ENCODE measurements around the gene TBC1D9. TPM values are rescaled to one million over a fixed set of nuclear protein-coding genes. Genes with fewer than 3 reads are reported as not detected.
A peak's percentile ranks its signal among the peaks of the same experiment; 100 is the strongest.

TBC1D9 gene
- total RNA-seq, 2 donors from 2014 or later: 0.05 to 0.33 TPM

DNA sequence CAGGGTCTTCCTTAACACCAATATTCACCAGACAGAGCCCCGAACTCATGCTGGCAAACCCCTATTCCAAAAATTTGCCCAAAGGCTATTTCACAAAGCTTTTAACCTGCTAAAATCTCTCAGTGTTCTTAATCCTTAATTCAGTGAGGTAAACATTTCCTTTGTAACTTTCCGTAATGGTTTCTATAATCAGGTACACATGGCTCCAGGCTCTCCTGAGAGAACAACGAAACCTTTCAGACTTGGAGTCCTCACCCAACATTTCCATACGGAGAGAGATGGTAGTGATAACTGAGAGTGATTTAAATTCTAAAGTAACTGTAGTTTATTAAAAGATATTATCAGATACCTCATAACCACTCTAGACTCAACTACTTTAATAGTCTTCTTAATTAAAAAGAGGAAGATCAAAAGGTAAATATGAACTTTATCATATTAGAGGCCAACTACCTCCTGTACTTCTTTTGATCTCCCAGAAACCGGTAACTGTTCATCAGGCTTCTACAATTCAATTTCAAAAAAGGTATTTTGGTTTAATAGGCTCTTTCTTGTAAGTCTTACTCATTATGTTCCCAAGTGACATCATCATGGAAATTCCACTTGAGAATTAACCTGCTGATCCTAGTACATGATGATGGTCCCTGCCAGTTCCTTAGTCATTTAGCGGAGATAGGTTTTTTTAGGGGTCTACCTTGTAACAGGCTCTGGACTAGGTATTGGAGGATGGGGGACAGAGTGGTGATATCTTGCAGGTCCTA, 96.1 kb downstream of the TBC1D9 start:
- no peaks in the 10 kb centered on the region for H3K9me3 Mint-ChIP-seq
- peaks cover 6 to 33% of the 10 kb centered on the region in 2 donors for H3K27me3 Mint-ChIP-seq
- H3K4me3 Mint-ChIP-seq: no peak overlapping the region
- DNase-seq (ENCODE audit: low spot score) (no peak), ATAC-seq (no peak)
- H3K36me3 Mint-ChIP-seq: no peaks in the 10 kb centered on the region
- no peak overlapping the region for H3K27ac Mint-ChIP-seq
- H3K4me1 Mint-ChIP-seq (ENCODE audit: low read depth in 2 of 2): peaks cover 0 to 4% of the 10 kb centered on the region in 2 donors

DNA sequence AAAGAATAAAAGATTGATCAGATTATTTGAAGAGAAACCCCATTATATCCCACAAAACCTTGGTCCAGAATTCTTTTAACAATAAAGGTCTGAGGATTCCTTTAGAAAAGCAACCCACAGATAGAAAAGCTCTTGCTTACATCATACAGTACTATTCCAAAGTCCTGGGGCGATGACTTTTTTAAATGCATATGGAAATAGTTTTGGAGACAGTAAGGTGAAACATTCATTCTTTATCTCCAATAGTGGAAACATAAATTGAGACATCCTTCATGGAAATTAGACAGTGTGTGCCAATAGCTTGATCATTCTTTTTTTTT, 101.7 kb downstream of the TBC1D9 start:
- ATAC-seq: no peak
- Mint-ChIP-seq H3K36me3 (no peaks in the 10 kb centered on the region), H3K9me3 (no peaks in the 10 kb centered on the region), H3K4me1 (ENCODE audit: low read depth in 2 of 2) (peaks cover 0 to 4% of the 10 kb centered on the region in 2 donors), H3K27me3 (peaks cover 6 to 8% of the 10 kb centered on the region in 2 donors), H3K27ac (no peak overlapping the region), H3K4me3 (no peak overlapping the region)
- no peak for DNase-seq (ENCODE audit: low spot score)

DNA sequence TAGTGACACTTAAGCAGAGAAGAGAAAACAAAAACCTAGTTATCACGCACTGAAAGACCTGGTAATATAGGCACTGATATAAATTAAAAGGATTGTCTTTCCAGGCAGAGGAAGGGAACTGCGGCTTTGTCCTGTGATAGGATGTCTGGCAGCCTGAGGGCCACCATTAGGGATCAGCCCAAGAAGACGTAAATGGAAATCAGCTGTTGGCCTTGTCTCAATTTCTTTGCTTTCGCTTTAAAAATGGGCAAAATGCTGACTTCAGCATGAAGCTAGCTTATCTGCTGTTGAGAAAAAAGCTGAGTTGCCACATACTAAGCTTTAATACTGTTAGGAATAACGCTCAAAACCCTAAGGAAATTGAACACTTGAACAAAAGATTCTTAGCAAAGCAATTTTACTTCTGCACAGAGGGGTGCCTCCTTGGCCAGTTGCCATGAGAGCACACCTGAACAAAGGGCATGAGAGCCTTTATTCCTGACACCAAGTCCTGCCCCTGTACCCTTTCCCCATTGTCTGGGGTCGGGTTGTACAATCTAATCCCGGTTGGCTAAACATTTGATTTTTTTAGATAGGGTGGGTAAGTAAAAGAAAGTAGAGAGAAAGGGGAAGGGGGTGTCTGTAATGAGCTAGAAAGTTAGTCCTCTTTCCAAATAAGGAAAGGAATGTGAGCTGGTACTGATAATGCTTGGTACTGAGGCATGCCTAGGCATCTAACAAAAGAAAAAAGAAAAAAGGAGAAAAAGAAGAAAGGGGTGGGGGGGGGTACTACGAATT, 102.3 kb downstream of the TBC1D9 start:
- H3K36me3 Mint-ChIP-seq: no peaks in the 10 kb centered on the region
- H3K27me3 Mint-ChIP-seq: peaks cover 8 to 9% of the 10 kb centered on the region in 2 donors
- no peaks in the 10 kb centered on the region for H3K9me3 Mint-ChIP-seq
- no peak for ATAC-seq
- no peak overlapping the region for H3K27ac Mint-ChIP-seq
- H3K4me3 Mint-ChIP-seq: no peak overlapping the region
- H3K4me1 Mint-ChIP-seq (ENCODE audit: low read depth in 2 of 2): peaks cover 0 to 4% of the 10 kb centered on the region in 2 donors
- DNase-seq (ENCODE audit: low spot score): no peak

DNA sequence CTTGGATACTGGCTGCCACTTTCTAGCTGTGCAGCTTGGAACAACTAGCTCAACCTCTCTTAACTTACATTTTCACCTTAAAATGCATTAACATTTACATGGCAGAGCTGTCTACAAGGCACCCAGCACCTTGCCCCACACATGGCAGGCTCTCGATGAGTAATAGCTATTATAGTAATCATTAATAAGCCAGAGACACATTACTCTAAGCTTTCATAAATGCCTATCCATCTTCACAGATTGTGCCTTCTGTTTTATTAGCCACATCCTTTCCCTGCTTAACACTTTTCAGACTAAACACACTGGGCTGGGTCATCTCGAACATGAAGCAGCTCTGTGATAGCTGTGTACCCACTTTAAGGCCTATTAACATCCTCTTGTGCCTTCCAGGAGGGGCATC, 103.6 kb downstream of the TBC1D9 start:
- no peak for ATAC-seq
- Mint-ChIP-seq H3K4me1 (ENCODE audit: low read depth in 2 of 2) (peaks cover 0 to 4% of the 10 kb centered on the region in 2 donors), H3K27me3 (peaks cover 11 to 14% of the 10 kb centered on the region in 2 donors), H3K4me3 (no peak overlapping the region), H3K36me3 (no peaks in the 10 kb centered on the region), H3K9me3 (no peaks in the 10 kb centered on the region), H3K27ac (no peak overlapping the region)
- no peak for DNase-seq (ENCODE audit: low spot score)

DNA sequence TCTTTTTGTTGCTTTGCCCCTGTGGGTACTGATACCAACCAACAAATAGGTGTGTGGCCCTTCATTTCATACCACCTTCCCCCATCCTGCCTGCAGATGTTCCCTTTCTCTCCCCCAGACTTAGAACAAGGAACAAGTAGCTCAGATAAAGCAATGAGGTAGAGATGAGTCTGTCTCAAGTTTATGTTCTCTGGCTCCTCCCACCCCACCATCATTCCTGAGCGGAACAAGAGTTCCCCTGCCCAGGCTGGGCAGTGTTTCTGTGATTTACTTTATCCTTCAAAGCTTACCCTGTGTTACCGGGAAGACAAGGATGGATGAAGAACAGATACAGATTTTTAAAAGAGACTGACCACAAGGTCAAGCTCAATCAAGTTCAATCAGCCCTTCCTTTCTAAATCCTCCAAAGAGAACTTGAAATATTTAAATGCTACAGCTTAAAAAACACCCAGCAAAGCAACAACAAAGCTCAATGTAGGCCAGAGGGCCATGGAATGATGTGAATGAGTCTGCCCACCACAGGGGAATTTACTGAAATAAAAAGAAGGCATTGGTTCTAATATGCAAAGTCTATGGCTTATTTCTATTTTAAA, 107.4 kb downstream of the TBC1D9 start:
- Mint-ChIP-seq H3K9me3 (no peaks in the 10 kb centered on the region), H3K27ac (no peak overlapping the region), H3K4me3 (no peak overlapping the region), H3K4me1 (ENCODE audit: low read depth in 2 of 2) (no peaks in the 10 kb centered on the region), H3K27me3 (peaks cover 14 to 16% of the 10 kb centered on the region in 2 donors), H3K36me3 (no peaks in the 10 kb centered on the region)
- DNase-seq (ENCODE audit: low spot score): no peak
- no peak for ATAC-seq

DNA sequence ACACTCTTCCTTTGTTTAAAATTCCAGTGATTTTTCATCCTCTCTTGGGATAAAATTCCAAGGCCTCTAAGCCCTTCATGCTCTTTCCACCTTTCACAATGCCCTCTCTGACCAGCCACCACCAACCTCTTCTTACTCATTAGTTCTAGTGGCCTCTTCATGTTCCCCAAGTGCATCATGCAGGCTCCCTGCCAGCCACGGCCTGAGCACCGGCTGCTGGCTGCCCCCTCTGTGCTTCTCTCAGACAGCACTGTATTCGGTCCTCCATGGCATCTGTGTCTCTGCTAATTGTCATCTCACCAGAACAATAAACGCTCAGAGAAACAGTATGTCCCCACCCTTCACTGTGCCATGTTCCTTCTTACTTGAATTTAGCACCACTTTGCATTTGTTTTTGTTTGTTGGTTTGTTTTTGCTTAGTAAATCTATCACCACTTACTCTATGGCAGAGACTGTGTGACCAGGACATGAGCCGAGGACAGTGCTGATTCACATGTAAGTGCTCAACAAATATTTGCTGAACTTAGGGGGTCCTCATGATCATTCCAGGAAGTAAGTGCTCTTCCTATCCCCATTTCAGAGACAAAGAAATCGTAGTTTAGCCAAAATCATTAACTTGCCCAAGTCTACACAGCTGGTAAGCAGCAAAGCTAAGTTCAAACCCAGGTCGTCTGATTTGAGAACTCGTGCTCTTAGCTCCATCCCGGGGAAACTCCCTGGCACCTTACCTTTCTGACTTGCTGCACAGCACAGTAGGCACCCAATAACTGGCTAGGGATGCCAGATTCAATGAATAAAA, 110.4 kb downstream of the TBC1D9 start:
- DNase-seq (ENCODE audit: low spot score) (no peak), ATAC-seq (no peak)
- H3K27ac Mint-ChIP-seq: no peak overlapping the region
- peaks cover 14 to 16% of the 10 kb centered on the region in 2 donors for H3K27me3 Mint-ChIP-seq
- H3K36me3 Mint-ChIP-seq: no peaks in the 10 kb centered on the region
- H3K4me3 Mint-ChIP-seq: no peak overlapping the region
- H3K9me3 Mint-ChIP-seq: no peaks in the 10 kb centered on the region
- H3K4me1 Mint-ChIP-seq (ENCODE audit: low read depth in 2 of 2): peaks cover 0 to 5% of the 10 kb centered on the region in 2 donors

DNA sequence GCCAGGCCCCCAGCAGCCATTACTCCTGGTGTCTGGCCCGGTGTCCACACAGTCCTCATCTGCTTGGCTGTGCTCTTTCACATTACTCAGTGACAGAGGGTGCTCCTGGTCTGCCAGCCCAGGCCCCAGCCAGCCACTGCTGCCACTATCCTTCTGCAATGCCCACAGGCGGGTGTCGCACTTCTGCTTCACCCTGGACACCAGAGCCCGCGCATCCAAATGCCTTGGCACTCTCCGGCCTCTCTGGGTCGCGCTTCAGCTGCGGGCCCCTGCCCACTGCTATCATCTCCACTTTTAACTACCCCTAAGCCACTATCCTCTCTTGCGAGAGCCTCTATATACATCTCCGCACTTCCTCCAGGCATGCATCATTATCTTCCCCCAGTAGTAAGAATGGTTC, 111.0 kb downstream of the TBC1D9 start:
- no peak for DNase-seq (ENCODE audit: low spot score)
- Mint-ChIP-seq H3K9me3 (no peaks in the 10 kb centered on the region), H3K36me3 (no peaks in the 10 kb centered on the region), H3K4me1 (ENCODE audit: low read depth in 2 of 2) (peaks cover 0 to 5% of the 10 kb centered on the region in 2 donors), H3K4me3 (no peak overlapping the region), H3K27me3 (peaks cover 14 to 16% of the 10 kb centered on the region in 2 donors), H3K27ac (no peak overlapping the region)
- no peak for ATAC-seq

DNA sequence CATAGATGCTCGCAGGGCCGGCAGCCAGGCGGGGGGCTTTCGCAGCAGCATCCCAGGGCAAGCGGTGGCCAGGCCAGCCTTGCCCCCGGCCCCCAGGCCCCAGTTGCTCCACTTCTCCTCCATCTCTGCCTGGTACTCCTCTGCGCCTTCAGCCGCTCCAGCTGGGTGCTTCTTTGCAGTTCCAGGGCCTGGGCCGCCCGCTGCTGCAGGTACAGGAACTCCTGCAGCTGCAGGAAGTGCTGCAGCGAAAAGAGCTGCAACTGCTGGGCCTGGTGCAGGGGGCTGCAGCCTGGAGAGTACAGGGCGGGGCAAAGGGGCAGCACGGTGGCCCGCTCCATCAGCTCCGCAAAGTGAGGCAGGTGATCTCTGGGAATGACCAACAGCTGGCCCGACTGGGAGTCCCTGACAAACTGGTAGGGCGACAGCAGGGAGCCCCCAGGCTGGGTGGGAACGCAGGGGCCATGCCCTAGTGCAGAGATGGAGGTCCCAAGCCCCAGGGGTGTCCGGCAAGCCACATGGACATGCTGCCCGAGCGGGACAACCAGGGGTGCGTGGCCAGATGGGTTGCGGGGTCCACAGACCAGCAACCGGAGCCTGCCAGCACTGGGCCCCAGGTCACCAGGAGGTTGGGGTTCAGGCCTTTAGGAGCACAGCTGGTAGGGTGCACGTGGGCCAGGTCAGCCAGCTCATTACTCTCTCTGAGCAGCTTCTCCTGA, 111.6 kb downstream of the TBC1D9 start:
- no peak overlapping the region for H3K27ac Mint-ChIP-seq

DNA sequence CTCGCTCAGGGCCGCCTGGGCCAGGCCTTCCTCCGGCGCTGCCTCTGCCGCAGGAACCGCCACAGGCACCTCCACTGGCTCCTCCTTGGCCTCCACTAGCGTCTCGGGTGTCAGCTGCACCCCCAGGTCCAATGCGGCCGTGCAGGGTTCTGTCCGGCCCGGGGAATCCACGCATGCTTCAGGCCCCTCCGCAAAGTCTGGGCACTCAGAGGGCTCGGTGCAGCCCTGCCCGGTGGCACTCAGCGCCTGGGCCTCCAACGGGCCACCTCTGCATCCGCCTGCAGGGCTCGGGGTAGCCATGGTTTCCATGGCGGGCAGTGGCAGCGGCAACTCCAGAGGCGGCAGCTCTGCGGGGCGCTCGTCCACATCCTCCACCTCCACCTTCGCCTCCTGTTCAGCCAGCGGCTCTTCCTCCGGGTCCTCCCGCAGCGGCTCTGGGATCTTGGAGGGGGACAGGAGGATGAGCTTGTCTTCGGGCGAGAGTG, 112.6 kb downstream of the TBC1D9 start:
- Mint-ChIP-seq H3K9me3 (no peaks in the 10 kb centered on the region), H3K36me3 (no peaks in the 10 kb centered on the region), H3K4me1 (ENCODE audit: low read depth in 2 of 2) (peaks cover 0 to 5% of the 10 kb centered on the region in 2 donors), H3K4me3 (no peak overlapping the region), H3K27ac (no peak overlapping the region), H3K27me3 (peaks cover 10 to 15% of the 10 kb centered on the region in 2 donors)
- DNase-seq (ENCODE audit: low spot score) (no peak), ATAC-seq (no peak)

More for the DNA sequence above, 111.6 kb downstream of the TBC1D9 start:
- Mint-ChIP-seq H3K4me3 (no peak overlapping the region), H3K9me3 (no peaks in the 10 kb centered on the region), H3K36me3 (no peaks in the 10 kb centered on the region), H3K4me1 (ENCODE audit: low read depth in 2 of 2) (peaks cover 0 to 5% of the 10 kb centered on the region in 2 donors), H3K27me3 (peaks cover 14 to 16% of the 10 kb centered on the region in 2 donors)
- no peak for ATAC-seq
- peak; percentile 61 for DNase-seq (ENCODE audit: low spot score)

DNA sequence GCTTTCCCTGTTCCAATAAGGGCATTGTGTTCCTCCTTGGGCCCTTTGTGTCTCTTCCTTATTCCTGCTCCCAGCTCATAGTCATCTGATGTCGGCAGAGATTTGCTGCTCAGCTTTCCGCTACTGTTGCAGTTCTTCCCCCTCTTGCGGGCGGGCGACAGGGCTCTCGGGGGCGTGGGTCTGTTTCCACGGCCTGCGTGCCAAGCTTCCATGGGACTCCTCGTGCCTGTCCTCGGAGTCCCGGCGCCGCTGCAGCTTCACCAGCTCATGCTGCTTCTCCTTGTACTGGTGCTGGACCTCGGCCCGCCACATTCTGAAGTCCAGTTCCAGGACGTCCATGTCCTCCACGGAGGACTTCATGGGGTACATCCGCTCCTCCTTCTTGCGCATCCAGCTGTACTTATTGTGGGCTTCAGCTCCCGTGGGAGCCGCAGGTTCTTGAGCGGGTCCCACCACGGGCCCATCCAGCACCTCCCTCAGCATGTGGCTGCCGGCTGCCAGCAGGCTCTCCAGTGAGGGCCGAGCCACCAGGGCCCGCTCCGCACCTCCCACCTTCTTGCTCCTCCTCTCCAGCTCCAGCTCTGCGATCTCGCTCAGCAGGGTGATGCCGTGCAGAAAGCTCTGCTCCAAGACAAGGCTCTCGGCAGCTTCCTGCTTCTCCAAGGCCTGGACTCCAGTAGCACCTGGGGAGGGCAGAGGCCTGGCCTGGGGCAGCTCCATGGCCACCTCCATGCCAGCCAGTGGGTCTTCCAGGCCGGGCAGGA, 113.3 kb downstream of the TBC1D9 start:
- peaks cover 0 to 5% of the 10 kb centered on the region in 2 donors for H3K4me1 Mint-ChIP-seq (ENCODE audit: low read depth in 2 of 2)
- DNase-seq (ENCODE audit: low spot score): peak; percentile 63
- H3K27ac Mint-ChIP-seq: no peak overlapping the region
- no peak overlapping the region for H3K4me3 Mint-ChIP-seq
- no peak for ATAC-seq
- no peaks in the 10 kb centered on the region for H3K36me3 Mint-ChIP-seq
- H3K27me3 Mint-ChIP-seq: peaks cover 8 to 11% of the 10 kb centered on the region in 2 donors
- H3K9me3 Mint-ChIP-seq: no peaks in the 10 kb centered on the region

DNA sequence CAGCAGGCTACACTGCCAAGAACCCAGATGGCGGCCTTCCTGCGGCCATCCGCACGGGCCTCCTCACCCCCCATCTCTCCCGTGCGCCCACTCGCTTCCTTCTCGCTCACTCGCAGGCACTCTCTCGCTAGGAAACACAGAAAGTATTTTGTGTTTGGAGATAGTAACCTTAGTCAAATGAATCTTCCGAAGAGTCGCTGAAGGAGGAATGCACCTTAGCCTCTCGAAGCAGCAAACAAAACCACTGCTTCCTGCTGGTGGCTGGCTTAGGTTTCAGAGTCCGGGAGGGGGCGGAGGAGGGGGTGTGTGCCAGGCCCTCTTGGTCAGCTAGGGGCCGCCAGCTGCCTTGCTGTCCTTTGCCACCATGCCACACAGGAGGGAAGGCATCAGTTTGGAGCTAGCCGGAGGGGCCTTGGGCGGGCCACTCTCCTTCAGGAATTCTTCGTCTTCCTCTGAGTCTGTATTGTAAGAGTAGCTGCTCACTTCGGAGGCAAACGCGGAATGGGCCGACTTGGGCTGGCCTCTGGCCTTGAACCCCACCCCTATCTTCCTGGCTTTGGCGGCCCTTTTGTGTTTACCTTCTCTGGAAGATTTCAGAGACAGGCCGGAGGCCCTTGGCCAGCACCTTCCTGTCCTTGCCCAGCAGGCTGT, 114.3 kb downstream of the TBC1D9 start:
- DNase-seq (ENCODE audit: low spot score) (no peak), ATAC-seq (no peak)
- Mint-ChIP-seq H3K4me1 (ENCODE audit: low read depth in 2 of 2) (peaks cover 0 to 5% of the 10 kb centered on the region in 2 donors), H3K36me3 (no peaks in the 10 kb centered on the region), H3K9me3 (no peaks in the 10 kb centered on the region), H3K4me3 (no peak overlapping the region), H3K27ac (no peak overlapping the region), H3K27me3 (peaks cover 13 to 18% of the 10 kb centered on the region in 2 donors)

DNA sequence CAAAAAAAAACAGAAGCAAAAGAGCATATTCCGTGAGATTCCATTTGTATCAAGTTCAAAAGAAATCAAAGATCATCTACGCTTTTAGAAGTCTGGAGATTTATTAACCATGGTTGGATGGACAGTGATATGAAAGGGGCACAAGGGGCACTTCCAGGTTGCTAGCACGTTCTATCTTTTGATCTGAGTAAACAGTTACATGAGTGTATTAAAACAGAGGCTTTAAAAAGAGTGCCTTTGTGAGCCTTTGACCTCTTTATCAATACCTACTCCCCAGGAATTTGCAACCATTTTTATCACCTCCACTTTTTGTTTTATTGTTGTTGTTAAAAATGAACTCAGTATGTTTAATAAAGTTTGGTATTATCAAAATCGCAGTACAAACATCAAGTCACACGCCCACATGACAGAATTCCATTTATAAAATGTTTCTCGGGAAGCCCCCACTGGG, 115.1 kb downstream of the TBC1D9 start:
- Mint-ChIP-seq H3K27ac (no peak overlapping the region), H3K36me3 (no peaks in the 10 kb centered on the region), H3K27me3 (peaks cover 10 to 17% of the 10 kb centered on the region in 2 donors), H3K9me3 (no peaks in the 10 kb centered on the region), H3K4me3 (no peak overlapping the region), H3K4me1 (ENCODE audit: low read depth in 2 of 2) (peaks cover 0 to 5% of the 10 kb centered on the region in 2 donors)
- DNase-seq (ENCODE audit: low spot score) (no peak), ATAC-seq (no peak)

Measured in natural killer cell treated with Interleukin-12 subunit alpha and Interleukin-12 subunit beta and Interleukin-15 and Interleukin-18, amount 100 ng/mL, for 72 hours (primary cell).